DMS79 treated with DMSO at 0.1 percent for 48 hours (cell line): ENCODE data around the gene COL1A1.

Experiments
- DNase-seq: peaks from one replicate; lab custom pipeline; 2025; lab: John Stamatoyannopoulos, UW

Gene COL1A1

DNA sequence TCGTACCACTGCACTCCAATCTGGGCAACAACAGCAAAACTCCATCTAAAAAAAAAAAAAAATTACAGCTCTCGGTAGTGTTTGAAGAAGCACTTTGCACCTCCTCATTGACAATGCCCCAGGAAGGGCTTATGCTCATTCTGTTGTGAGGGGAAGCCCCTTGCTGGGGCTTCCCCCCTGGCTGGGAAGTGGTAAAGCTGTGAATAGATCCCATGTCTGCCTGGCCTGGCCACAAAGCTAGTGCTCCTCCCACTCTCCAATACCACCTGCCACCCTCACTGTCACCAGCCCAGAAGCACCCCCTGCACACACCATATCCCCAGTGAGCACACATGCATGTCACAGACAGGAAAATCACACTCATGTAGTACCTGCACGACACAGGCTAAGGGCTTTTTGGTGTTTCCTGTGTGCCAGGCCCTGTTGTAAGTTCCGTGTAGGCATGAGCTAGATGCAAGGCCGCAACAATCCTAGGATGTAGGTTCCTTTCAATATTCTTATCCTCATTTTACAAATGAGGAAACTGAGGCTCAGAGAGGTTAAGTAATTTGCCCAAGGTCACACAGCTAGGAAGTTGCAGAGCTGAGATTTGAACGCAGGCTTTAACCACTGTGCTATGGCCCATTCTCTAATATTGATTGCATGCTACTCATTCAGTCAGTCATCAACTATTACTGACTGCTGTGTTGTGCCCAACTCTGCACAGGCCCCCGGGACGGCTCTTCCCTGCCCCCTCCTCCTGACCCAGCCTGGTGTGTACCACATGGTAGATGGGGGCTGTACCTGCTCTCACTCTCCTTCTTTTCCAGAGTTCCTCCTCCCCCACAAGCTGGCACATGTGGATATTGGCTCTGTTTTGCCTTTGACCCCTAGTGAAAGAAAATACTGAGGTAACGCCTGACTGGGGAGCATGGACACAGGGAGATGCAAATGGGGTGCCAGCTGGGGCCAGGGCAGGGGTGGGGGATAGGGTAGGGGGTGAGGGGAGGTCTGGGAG lies 11.9 kb upstream of the COL1A1 start:
- DNase-seq, result no peak

DNA sequence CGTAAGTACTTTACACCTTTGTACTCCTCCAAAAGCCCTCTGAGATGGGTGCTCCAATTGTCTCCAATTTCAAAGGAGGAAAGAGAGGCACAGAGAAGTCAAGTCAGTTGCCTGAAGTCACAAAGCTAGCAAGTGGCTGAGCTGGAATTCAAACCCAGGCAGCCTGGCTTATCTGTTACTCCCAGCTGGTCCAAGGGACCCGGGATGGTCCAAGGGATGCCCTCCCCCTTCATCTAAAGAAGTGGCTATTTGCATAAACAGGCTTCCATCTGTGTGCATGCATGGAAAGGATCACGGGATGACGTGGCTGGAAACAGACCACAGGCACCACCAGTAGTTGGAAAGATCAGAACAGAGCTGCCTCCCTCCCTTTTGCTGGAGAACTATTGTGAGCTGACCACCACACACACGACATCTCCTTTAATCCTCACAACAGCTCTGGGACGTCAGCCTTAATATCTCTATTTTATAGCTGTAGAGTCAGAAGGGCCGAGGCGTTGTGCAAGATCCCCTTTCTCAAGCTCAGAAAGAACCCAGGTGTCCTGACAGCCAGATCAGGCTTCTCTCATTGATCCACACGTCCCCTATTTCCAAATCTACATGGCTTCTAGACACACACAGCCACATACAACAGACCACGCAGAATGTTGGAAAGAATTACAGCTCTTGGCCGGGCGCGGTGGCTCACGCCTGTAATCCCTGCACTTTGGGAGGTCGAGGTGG lies 10.9 kb upstream of the COL1A1 start:
- no peak for DNase-seq

DNA sequence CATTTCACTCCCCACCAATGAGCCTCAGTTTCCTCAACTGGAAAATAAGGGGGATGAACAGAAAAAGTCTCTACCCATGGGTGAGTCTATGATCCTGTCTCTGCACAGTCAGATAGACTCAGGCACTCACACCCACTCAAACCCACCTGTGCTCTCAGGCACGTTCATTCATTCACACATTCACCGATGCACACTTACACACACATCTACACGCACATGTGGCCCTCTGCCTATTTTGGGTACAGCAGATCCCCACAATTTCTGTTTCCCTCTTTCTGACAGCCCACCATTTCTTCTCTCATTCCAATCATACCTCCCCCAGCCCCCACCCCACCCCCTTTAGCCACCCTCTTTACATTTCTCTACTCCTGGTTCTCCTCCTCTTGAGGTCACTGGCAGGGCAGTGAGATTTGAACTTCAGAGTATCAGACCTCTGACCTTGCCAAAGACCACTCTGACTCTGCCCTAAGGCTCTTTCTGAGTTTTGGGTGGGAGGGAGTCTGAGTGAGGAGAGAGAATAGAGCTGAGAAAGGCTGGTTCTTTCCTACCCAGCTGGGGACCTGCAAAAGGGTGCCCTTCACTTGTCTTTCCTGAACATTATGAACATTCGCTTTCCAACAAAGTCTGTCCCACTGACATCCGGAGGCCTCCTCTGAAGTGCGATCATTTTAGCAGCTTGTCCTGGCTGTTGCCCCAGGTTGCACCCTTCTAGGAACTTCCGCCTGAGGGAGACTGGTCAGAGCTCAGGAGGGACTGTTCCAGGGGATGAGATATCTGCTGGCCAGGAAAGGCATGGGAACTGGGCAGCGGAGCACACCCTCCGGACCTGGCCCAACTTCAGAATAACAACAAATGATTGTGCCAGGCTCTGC lies 10.1 kb upstream of the COL1A1 start:
- no peak for DNase-seq

DNA sequence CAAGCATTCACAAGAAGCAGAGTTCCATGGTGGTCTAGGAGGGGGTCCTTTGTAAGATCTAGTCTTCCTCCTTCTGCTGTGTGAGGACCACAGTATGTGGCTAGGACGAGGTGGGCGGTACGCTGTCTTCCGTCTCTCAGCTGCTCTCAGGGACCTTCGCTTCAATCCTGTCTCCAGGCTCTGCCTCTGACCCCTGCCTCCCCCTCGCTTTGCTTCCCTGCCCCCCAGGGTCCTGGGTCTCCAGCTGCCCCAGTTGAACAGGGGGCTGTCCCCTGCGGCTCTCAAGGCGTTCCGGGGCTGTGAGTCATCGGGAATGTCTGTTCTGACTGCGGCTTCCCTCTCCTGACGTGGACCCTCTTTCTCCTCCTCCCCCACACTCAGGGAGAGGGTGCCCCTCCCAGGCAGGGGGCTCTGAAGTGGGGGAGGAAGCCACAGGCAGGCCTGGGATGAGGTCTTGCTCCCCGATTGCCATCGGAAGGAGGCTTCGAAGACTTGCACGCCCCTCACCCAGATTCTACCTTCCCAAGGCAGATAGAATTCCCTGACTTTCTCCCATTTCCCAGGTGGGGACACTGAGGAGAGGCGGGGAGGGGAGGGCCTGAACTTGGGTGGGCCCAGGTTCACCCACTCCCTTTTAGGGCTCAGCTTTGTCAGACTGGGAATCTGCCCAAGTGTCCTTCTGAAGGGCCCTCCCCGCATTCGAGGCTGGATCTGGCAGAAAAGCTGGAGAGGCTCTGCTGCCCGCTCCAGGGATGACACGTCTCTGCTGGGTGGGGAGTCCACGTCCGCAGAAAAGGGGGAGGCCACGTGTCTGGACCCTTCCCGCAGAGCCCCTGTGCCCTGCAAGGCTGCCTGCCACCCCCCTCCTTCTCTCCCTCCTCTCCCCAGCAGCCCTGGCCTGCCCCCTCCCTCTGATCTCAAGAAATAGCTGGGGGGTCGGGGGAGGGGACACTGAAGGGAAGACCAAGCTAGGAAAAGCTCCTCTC lies 9.1 kb upstream of the COL1A1 start:
- DNase-seq, result no peak

DNA sequence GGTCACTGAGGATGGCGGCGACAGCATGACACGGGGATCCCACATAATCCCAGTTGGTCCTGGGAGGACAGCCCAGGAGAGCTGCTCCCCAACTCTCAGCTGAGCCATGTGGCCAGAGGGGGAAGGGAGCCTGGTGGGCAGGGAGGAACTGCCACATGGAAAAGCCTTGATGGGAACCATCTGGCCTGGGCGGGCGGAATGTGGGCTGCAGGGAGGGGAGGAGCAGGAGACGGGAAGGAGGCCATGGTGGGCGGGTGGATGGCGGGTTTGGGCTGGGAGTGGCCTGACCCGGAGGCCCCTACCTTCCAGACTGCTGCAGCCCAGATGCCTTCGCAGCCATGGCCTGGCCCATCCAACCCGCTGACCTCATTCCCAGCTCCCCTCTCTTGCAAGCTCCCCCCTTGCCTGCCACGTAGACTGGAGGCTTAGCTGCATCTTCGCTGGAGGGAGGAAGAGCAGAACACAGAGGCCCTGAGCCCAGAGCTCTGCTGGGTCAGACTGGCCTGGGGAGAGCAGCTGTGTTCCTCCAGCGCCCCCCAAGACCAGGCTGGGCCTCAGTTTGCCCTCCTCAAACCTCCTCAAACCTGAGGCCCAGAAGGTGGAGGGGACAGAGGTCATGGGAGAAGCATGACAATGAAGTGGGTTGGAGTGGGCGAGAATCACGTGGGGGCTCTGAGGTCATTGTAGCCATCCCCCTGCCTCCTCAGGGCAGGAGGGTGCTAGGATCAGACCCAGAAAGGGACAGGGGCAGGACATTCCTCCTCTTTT lies 8.2 kb upstream of the COL1A1 start:
- no peak for DNase-seq

DNA sequence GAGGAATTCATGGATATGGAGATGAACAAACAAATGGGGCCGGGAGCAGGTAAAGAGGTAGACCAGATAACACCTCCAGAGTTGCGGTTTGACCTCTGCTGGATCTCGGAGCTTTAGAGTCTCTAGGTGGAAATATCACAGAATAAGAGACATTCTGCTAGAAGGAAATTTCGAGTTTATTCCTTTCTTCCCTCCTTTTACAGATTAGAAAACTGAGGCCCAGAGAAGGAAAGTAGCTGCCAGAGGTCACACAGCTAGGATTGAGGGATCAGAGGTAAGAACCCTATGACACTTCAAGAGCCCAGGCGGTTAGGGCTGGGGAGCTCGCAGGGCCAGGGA lies 7.7 kb upstream of the COL1A1 start:
- DNase-seq, result no peak

DNA sequence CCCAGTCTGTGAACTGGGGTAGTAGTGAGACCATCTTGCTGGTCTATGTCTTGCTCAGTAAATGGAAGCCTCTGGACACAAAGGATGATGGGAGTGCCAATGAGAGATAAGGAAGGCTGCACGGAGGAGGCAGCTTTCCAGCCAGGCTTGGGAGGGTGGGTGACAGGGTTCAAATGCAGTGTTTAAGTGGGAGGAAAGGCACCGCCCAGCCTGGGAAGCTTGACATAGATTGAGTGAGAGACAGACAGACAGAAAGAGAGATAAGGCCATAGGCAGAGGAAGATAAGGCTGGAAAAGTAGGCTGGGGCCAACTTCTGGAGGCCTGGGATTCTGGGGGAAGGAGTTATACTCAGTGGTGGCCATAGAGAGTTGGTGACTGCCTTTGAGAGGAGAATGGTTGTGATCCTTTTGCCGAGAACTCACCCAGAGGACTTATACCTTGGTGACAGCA lies 7.2 kb upstream of the COL1A1 start:
- DNase-seq, result no peak

DNA sequence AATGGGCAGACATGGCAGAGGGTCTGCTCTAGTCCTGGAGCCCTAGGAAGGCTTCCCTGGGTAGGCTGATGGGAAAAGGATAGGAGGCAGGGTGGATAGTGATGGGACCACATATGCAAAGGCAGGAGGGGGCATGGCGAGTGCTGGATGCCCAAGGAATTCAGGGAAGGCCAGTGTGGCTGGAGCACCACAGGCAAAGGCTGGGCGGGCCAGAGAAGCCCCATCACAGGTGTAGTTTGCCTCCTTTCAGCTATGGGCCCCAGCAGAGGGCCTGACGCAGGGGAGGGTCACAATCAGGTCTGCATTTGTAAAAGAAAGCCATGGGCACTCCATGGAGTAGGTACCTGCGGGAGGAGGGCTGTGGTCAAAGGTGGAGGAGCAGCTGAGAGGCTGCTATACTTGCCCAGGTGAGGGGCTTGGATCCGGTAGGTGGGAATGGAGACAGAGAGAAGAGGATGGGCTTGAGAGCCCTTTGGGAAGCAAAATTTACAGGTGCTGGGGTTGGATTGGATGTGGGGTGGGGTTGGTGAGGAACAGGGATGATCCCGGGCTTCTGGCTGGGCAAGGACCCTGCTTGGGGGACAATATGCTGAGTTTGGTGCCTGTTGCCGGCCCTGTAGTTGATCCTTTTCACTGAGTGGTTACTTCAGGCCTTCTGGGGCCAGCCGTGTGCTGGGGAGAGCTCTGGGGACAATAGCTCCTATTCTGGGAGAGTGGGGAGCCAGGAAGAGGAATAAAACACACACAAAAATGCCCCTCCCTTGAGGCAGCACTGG lies 6.5 kb upstream of the COL1A1 start:
- DNase-seq, result no peak

DNA sequence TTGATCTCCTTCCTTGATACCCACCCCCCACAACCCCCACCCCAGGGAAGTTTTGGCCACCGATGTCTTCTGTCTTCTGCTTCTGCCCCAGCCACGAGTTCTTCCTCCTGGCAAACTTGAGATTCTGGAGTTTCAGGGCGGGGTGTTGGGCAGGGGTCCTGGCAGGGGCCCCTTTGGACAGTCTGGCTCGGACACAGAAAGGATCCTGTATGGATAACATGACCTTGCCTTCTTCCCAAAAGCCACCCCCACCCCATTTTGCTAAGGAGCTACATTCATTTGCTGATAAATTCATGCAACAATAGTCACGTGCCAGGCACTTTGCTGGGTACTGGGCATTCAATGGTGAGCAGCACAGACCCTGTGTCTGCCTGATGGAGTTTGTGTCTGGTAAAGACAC lies 5.9 kb upstream of the COL1A1 start:
- DNase-seq, result no peak

DNA sequence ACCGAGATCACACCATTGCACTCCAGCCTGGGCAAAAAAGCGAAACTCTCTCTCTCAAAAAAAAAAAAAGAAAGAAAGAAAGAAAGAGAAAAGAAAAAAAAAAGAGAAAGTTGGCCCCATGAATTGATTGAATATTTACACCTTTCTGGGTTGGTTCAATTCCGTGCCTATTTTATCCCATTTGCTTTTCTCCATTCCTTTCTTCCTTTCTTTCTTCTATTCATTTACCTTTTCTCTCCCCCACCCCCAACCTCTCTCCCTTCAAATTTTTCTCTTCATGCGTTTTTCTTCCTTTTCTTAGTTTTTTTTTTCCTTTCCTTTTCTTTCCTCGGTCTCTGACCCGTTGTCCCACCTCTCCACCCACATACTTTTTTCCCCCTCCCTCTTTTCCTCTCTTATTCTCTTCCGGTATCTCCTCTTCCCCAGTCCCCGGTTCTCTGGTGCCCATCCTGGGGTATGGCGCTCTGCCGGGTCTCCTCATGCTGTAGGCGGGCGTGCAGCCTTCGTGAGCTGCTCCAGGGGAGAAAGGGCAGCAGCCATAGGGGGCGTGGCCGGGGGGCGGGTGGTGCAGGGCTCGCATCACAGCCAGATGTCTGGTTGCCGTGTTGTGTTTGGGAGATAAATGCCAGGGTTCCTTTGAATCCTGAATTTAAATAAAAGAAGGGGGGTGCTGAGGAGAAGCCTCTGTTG lies 5.3 kb upstream of the COL1A1 start:
- no peak for DNase-seq

DNA sequence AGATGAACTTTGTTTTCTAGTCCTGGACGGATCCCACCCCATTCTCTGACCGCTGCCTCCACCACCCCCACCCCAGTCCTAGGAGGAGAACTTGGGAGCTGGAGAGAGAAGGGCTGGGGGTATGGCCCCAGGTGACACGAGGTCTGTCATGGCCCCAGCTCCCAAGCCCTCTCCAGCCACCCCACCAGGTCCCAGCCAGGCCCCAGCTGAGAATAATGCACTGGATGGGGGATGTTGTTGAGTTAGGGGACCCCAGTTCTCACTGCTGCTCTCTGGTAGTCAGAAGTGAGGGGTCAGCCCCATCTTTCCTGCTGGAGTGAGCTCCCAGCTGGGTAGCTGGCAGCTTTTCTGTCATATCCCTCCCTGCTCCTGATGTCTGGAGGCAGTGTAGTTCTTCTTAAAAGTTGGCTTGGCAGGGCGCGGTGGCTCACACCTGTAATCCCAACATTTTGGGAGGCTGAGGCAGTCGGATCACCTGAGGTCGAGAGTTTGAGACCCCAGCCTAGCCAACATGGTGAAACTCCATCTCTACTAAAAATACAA lies 4.6 kb upstream of the COL1A1 start:
- DNase-seq, result no peak

DNA sequence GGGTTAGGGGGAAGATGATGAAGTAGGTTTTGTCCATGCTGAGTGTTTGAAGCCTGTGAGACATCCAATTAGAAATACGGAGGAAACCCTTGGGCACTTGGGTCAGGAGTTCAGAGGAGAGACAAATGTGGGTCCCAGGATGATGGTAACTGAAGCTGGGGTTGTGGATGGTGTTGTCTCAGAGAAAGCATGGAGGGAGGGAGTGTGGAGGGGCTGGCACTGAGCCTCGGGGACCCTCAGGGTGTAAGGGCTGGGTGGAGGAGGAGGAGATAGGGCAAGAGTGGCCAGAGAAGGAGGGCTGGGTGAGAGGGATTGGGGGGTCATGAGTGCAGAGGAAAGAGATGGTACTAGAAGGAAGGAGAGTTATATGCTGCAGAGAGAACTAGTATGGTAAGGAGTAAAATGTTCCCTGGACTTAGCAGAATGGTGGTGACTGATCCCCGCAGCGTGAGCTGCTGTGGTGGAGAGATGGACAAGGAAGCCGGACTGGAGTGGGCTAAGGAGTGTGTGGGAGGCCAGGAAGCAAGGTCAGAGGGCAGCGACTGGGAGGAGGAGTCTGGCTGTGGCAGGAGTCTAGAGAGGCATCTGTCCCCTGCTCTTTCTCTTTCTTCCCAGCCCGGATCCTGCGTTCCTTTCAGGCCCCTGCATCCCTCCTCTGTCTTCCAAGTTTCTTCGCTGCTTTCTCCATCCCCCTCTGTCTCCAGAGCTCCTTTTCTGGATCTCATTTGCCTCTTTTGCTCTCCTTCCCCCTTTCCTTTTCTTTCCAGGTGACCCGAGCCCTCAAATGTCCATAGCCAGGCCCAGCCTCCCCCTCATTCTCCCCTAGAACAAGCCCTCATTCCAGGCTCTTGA lies 3.9 kb upstream of the COL1A1 start:
- no peak for DNase-seq

DNA sequence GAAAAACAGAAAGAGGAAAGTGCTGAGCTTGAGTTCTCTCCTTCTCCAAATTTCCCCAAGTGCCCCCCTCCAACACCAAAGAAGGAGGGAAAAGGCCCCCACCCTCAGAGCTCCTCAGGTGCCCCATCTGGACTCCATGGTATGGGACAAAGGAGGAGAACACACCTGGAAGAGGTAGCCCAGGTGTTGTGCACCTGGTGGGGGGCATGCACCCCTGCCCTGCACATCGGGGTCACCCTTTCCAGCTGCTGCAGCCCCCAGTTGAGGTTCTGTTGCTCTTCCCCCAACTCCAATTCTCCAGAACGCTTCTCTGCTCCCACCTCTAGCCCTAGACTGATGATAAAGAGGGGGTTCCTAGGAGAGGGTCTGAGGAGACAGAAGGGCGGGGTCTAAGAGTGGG lies 3.0 kb upstream of the COL1A1 start:
- no peak for DNase-seq

DNA sequence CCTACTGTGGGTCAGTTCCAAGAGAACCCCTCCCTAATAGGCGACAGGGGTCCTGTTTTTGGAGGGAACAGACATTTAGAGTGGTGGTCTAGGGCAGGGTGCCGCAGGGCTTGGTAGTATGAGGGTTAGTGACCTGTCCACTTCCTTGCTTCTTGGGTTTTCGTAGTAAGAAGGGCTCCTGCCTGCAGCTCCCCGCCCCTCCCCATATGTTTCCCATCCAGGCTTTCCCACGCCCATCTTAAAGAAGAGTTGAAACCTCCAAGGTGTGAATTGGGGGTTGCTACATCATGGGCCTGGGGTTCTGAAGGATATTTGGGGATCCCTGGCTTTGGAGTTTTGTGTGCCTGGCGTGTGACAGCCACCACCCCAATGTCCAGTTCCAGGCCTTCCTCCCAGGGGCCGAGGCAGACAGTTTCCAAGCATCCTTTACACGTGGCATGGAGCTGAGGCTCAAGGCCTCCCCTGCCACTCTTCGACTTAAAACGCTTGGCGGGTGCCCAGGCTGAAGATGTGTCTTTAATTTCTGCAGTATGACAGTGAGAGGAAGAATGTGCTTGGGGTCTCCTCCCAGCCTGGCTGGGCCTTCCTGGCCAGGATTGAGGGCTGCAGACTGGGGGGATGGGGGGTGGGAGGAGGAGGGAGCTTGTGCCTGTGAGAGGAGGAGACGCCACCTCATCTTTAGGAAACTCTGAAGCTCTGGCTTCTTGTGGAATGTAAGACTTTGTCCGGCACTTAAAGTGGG lies 2.3 kb upstream of the COL1A1 start:
- no peak for DNase-seq

DNA sequence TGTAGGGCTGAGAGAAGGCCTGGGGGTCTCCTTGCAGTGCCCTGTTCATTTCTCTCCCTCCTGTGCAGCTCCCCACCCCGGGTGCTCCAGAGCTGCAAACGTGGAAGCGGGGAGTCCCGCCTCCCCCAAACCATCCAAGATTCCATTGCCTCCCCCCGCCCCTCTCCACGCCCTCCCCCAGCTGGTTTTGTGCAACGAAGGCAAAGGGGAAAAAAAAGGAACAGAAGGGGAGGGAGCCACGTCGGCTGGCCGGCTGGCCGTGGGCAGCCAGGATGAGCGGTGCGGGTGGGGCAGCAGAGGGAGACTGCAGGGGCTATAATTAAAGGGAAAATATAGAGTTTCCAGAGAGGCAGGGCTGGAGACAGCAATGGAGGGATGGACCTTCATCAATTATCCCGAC lies 1.7 kb upstream of the COL1A1 start:
- DNase-seq, result no peak

DNA sequence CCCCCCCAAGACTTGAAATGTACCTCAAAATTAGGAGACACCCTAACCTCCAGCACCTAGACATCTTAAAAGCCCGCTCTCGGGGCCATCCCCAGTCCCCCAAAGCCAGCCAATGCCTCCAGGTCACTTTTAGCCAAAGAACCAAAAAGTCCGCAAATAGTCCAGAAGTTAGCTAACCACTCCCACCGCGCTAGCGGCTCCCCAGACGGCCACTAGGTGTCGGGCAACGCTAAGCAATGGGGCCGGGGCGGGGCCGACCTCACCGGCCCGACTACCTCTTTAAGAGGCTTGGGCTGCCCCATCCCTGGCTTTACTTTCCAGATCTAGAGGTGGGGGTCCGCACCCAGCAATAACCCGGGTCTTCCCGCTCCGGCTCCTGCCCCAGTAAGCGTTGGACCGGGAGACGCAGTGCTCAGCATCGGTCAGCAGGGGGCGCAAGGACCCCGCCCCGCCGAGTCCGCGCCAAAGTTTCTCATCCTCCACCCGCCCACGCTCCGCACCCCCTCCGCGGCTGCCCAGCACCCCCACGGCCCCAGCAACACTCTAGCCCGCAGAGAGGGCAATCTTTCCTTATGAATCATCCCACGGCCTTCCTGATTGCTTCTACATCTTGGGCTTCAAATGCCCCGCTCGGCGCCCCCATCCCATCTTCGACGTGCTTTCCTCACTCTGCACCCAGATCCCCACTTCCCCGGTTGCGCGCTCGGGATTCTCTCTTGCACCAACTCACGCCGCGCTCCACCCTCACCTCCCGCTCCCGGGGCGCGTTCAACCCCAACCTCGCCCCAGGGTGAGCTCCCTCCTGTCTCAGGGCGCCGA lies 765 bp downstream of the COL1A1 start:
- DNase-seq, result peak; percentile 73
